Epithelial cell of proximal tubule (primary cell): Measurements from ENCODE around the gene HACD2. TPM values are rescaled to one million over a fixed set of nuclear protein-coding genes. Genes with fewer than 3 reads are reported as not detected.

Source experiments
- DNase-seq: peaks from one replicate; pipeline ENCODE4 v3.0.0-alpha.2; 2011; ENCODE audit warnings: low read depth
- H3K4me3 ChIP-seq: 2 replicates; pipeline ENCODE4 v1.5.1; 2011; ENCODE audit warnings: low read depth, mild to moderate bottlenecking, low read length
- total RNA-seq: library from RNA; depleted of rRNA; stranded (reverse); fragments of >200 nt; gene quantifications from 2 replicates; pipeline ENCODE4 v1.2.3, GENCODE V29; 2015
- TF ChIP-seq, protein P1 (sequence below): conservative IDR thresholded peaks from 2 replicates; pipeline ENCODE4 v1.5.1; 2012; ENCODE audit warnings: low read depth, mild to moderate bottlenecking, low read length

The HACD2 gene
- total RNA-seq, 1 donor from 2014 or later: 22.8 TPM

DNA sequence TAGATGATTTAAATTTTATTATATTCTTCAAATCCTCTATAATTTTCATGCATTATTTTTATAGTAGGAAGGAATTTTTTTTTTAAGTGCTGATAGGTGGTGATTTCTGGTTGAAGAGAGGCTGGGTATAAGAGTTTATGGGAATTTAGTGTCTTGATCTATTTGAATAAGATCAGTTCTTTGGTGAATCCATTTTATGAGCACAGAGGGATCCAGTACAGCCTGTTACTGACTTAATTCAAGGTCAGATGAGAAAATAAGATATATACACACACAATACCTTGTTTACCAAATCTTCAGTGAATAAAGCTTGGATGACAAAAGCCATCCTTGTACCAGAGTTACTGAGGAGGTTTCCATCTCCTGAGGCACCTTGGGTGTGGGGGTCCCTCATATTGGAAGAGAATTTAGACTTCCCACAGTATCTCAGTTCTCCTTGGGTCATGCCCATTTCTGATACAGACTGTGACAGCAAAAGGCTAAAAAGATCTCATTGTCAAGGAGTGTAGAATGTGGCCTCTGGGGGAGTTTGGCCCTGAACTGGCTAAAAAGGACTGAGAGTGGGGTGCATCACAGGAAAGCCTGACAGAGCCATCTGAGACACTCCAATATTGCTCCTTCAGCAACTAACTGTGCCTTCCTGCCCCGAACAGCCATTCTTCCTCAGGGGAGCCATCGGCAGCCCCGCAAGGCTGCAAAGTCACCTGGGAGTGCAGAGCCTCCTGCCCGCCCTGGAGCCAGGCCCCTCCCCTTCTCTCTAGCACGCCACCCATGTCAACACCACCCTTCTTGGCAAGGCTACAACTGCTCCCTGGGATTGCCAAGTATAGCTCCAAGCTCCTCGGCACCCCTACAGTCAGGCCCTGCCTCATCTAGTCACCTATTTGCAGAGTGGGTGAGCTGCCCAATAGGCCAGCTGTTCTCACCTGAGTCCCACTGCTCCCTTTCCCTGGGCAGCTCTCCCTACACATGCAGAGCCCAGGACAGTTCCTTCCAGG is 43.1 kb upstream of the HACD2 start:
- TF ChIP-seq, protein P1, sequence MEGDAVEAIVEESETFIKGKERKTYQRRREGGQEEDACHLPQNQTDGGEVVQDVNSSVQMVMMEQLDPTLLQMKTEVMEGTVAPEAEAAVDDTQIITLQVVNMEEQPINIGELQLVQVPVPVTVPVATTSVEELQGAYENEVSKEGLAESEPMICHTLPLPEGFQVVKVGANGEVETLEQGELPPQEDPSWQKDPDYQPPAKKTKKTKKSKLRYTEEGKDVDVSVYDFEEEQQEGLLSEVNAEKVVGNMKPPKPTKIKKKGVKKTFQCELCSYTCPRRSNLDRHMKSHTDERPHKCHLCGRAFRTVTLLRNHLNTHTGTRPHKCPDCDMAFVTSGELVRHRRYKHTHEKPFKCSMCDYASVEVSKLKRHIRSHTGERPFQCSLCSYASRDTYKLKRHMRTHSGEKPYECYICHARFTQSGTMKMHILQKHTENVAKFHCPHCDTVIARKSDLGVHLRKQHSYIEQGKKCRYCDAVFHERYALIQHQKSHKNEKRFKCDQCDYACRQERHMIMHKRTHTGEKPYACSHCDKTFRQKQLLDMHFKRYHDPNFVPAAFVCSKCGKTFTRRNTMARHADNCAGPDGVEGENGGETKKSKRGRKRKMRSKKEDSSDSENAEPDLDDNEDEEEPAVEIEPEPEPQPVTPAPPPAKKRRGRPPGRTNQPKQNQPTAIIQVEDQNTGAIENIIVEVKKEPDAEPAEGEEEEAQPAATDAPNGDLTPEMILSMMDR: no peak
- no peak overlapping the region for H3K4me3 ChIP-seq

DNA sequence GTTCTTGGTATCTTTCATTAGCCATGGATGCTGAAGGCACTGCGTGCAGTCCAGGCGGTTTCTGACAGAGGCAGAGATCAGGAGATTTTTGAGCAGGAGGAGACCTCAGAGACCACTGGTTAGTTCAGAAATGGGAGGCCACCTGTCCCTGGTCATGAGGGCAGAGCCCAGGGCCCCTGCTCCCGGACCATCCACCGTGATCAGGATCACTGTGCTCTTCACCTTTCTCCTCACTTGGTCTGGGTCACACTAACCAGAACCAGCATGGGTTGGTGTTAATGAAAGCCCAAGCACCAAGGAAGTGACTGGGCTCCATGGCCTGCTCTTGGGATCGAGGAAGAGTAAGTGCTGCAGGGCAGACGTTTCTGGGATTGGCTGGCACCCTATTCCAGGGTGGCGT is 42.0 kb upstream of the HACD2 start:
- DNase-seq: no peak
- H3K4me3 ChIP-seq: no peak overlapping the region
- TF ChIP-seq, protein P1: no peak

More for the DNA sequence above, 43.1 kb upstream of the HACD2 start:
- no peak for DNase-seq

DNA sequence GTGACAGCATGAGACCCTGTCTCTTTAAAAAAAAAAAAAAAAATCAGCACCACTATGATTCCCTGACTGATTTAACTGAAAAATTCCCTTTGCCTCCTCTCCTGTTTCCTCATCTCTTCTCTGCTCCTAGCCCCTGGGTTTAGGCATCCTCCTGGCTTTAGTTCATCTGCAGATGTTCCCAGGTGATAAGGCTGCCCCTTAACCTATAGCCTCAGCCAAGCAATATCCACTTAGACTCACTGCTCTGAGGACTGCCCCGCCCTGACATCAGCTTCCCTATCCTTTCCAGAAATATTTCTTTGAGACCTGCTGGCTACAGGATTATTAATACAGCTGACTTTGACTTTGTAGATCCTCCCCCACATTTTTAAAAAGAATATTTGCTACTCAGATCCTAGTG is 39.4 kb upstream of the HACD2 start:
- no peak overlapping the region for H3K4me3 ChIP-seq
- no peak for DNase-seq
- TF ChIP-seq, protein P1: no peak

DNA sequence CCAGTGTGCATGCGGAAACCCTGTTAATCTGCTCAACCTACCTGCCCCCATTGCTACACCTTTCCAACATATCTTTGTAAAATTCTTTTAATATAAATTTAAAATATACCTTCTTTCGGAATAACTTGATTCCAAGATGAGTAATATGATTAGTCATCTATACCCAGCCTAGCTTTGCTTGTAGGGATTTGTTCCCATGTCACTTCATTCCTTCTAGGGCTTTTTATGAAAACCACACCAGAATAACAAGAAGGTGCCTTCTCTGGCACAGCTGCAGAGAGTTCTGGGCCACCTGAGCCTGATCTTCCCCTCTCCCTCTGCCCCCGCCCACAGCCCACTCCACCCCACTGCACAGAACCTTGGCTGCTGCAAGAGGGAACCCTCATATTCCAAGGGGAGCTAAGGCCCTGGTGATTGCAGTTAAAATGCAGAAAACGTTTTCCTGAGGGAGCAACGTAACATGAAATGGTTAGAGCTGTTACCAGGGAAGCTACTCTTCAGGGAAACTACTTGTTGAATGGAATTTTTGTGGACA is 38.6 kb upstream of the HACD2 start:
- TF ChIP-seq, protein P1: no peak
- DNase-seq: no peak
- H3K4me3 ChIP-seq: no peak overlapping the region

DNA sequence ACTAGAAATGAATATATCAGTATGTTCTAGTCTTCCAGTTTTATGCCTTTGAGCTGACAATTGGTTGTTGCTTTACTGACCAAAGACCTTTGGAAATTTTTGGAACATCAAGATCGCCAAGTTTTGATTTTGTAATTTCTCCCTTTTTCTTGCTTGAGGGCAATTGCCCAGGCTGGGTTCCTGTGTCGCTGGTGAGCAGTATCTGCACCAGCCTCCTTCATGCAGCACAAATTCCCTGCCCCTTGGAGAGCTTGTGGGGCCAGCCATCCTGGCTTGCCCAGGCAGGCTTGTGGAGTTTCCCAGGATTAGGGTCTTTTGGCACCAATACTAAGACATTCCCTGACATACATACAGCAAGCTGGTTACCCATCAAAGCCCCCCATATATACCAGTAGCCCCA is 37.9 kb upstream of the HACD2 start:
- TF ChIP-seq, protein P1: no peak
- no peak overlapping the region for H3K4me3 ChIP-seq
- DNase-seq: no peak

DNA sequence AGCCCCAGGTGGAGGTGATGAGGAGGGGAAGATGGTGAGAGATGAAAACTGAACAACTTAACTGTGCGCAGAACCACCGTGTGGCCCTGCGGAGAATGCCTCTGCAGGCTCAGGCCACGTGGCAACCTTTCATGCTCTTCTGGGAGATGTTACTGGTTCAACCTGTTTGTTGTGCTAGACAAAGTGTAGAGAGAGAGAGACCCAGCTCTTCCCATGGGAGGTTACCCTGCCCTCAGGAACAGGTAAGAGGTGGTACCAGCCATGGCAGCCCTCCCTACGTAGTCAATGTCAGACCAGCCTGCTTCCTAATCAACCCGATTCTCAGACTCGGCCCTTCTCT is 37.0 kb upstream of the HACD2 start:
- no peak for DNase-seq
- TF ChIP-seq, protein P1: no peak
- H3K4me3 ChIP-seq: no peak overlapping the region
